IMR-90 (cell line): Measurements from ENCODE around the gene SLC38A4. TPM values are rescaled to one million over a fixed set of nuclear protein-coding genes. Genes with fewer than 3 reads are reported as not detected.

Source experiments
- ATAC-seq: fragments of 200-7000 bp; cut with Tn5 transposase; 2 replicates; pipeline ENCODE4 v1.9.1; 2020; ENCODE audit warnings: low read depth, mild to moderate bottlenecking, moderate library complexity
- BruUV-seq: library from RNA; stranded (reverse); fragments of 400-500 nt; replicated peaks from 2 replicates; lab custom pipeline; 2021; lab: Mats Ljungman, UMichigan
- CTCF ChIA-PET: fragments of 300-600 bp; formaldehyde crosslinking; extraction: SDS; loops from one replicate; lab custom pipeline; 2021; ENCODE audit warnings: antibody characterized with exemption; lab: Yijun Ruan, JAX
- POLR2A ChIA-PET: fragments of 300-600 bp; sonication (Branson Sonifier 250); formaldehyde crosslinking; loops from one replicate; lab custom pipeline; 2022; ENCODE audit warnings: antibody characterized with exemption; ENCODE audit not compliant: unreplicated experiment; lab: Charles Lee
- DNase-seq: peaks from one replicate; pipeline ENCODE4 v3.0.0; 2013
- H2AFZ ChIP-seq: replicated peaks from 2 replicates; pipeline ENCODE3; 2013; ENCODE audit warnings: low read length, mild to moderate bottlenecking; ENCODE audit not compliant: poor library complexity
- H2AK5ac ChIP-seq: 2 replicates; pipeline ENCODE4 v1.6.1; 2013; ENCODE audit warnings: low read depth, low read length, inconsistent platforms
- H2AK9ac ChIP-seq: replicated peaks from 2 replicates; pipeline ENCODE3; 2013; ENCODE audit warnings: mild to moderate bottlenecking, low read depth, low read length, moderate library complexity; ENCODE audit not compliant: poor library complexity
- H2BK120ac ChIP-seq: 2 replicates; pipeline ENCODE4 v1.6.1; 2013; ENCODE audit warnings: low read depth, low read length, inconsistent platforms
- H2BK15ac ChIP-seq: 3 replicates; pipeline ENCODE4 v1.6.1; 2013; ENCODE audit warnings: low read depth, low read length, inconsistent platforms
- H2BK20ac ChIP-seq: 2 replicates; pipeline ENCODE4 v1.6.1; 2013; ENCODE audit warnings: low read depth, mild to moderate bottlenecking, inconsistent platforms, low read length, moderate library complexity
- H2BK5ac ChIP-seq: 2 replicates; pipeline ENCODE4 v1.6.1; 2013; ENCODE audit warnings: mild to moderate bottlenecking, low read depth, low read length, inconsistent platforms; ENCODE audit not compliant: poor library complexity, severe bottlenecking
- H3K14ac ChIP-seq: replicated peaks from 2 replicates; pipeline ENCODE4 v1.6.1; 2013; ENCODE audit warnings: low read depth, low read length, inconsistent platforms
- H3K18ac ChIP-seq: 2 replicates; pipeline ENCODE4 v1.6.1; 2013; ENCODE audit warnings: low read depth, low read length, control low read depth
- H3K23ac ChIP-seq: 2 replicates; pipeline ENCODE4 v1.6.1; 2013; ENCODE audit warnings: low read depth, low read length, inconsistent platforms
- H3K27ac ChIP-seq: 2 replicates; pipeline ENCODE4 v1.5.1; 2013; ENCODE audit warnings: mild to moderate bottlenecking, control low read depth, low read length; ENCODE audit not compliant: insufficient read depth
- H3K27me3 ChIP-seq: 2 replicates; pipeline ENCODE4 v1.6.1; 2013; ENCODE audit warnings: low read length; ENCODE audit not compliant: control insufficient read depth, insufficient read depth
- H3K36me3 ChIP-seq: 2 replicates; pipeline ENCODE4 v1.6.1; 2013; ENCODE audit warnings: low read length, mixed read lengths; ENCODE audit not compliant: control insufficient read depth, insufficient read depth
- H3K4ac ChIP-seq: 2 replicates; pipeline ENCODE4 v1.6.1; 2013; ENCODE audit warnings: low read depth, low read length, inconsistent platforms
- H3K4me1 ChIP-seq: 2 replicates; pipeline ENCODE4 v1.6.1; 2013; ENCODE audit warnings: low read length, mixed read lengths; ENCODE audit not compliant: control insufficient read depth, insufficient read depth
- H3K4me2 ChIP-seq: 2 replicates; pipeline ENCODE4 v1.6.1; 2013; ENCODE audit warnings: low read depth, mild to moderate bottlenecking, control low read depth, low read length, moderate library complexity
- H3K4me3 ChIP-seq: 2 replicates; pipeline ENCODE4 v1.5.1; 2013; ENCODE audit warnings: low read depth, mild to moderate bottlenecking, control low read depth, low read length, moderate library complexity; ENCODE audit not compliant: insufficient read depth
- H3K56ac ChIP-seq: 2 replicates; pipeline ENCODE4 v1.6.1; 2013; ENCODE audit warnings: low read length, inconsistent platforms; ENCODE audit not compliant: insufficient read depth; ENCODE audit errors: extremely low read depth
- H3K79me1 ChIP-seq, 2 experiments: 2 replicates each; pipeline ENCODE4 v1.6.1; 2013; ENCODE audit warnings: low read length in 2 of 2, inconsistent platforms in 1 of 2, low read depth in 1 of 2
- H3K9ac ChIP-seq: 2 replicates; pipeline ENCODE4 v1.6.1; 2013; ENCODE audit warnings: low read depth, low read length, control low read depth
- H3K9me1 ChIP-seq: 2 replicates; pipeline ENCODE4 v1.6.1; 2013; ENCODE audit warnings: low read length, inconsistent platforms; ENCODE audit not compliant: insufficient read depth
- H3K9me3 ChIP-seq: 2 replicates; pipeline ENCODE4 v1.6.1; 2013; ENCODE audit warnings: low read length; ENCODE audit not compliant: control insufficient read depth, insufficient read depth
- H4K20me1 ChIP-seq: 2 replicates; pipeline ENCODE4 v1.6.1; 2013; ENCODE audit warnings: low read length, inconsistent platforms; ENCODE audit not compliant: insufficient read depth
- H4K5ac ChIP-seq: 2 replicates; pipeline ENCODE4 v1.6.1; 2013; ENCODE audit warnings: mild to moderate bottlenecking, low read depth, low read length, control low read depth
- H4K8ac ChIP-seq, 2 experiments: 2 replicates each; pipeline ENCODE4 v1.6.1; 2013; ENCODE audit warnings: low read depth in 2 of 2, low read length in 2 of 2, control low read depth in 1 of 2, inconsistent platforms in 1 of 2
- H4K91ac ChIP-seq: 2 replicates; pipeline ENCODE4 v1.6.1; 2013; ENCODE audit warnings: low read depth, low read length, inconsistent platforms; ENCODE audit not compliant: insufficient read depth
- BHLHE40 ChIP-seq: fragments of 150-350 bp; IDR thresholded peaks from 2 replicates; pipeline ENCODE4 v1.6.1; 2016; ENCODE audit warnings: mild to moderate bottlenecking, low read depth, low read length
- CEBPB ChIP-seq: IDR thresholded peaks from 2 replicates; pipeline ENCODE4 v1.6.1; 2012; ENCODE audit warnings: low read depth, low read length, improper control_type of control experiment
- CHD1 ChIP-seq: IDR thresholded peaks from 2 replicates; pipeline ENCODE4 v1.6.1; 2012; ENCODE audit warnings: low read depth, low read length, improper control_type of control experiment
- CTCF ChIP-seq: conservative IDR thresholded peaks from 2 replicates; pipeline ENCODE4 v1.5.1; 2012; ENCODE audit warnings: mild to moderate bottlenecking, low read depth, low read length, improper control_type of control experiment
- MAFK ChIP-seq: IDR thresholded peaks from 2 replicates; pipeline ENCODE4 v1.6.1; 2012; ENCODE audit warnings: low read depth, low read length, improper control_type of control experiment
- MAZ ChIP-seq: IDR thresholded peaks from 2 replicates; pipeline ENCODE4 v1.6.1; 2012; ENCODE audit warnings: low read depth, mild to moderate bottlenecking, low read length, improper control_type of control experiment, moderate library complexity, borderline replicate concordance
- NFE2L2 ChIP-seq: fragments of 150-350 bp; IDR thresholded peaks from 2 replicates; pipeline ENCODE4 v1.6.1; 2016; ENCODE audit warnings: low read depth, mild to moderate bottlenecking, low read length
- POLR2A ChIP-seq: IDR thresholded peaks from 2 replicates; pipeline ENCODE4 v1.6.1; 2012; ENCODE audit warnings: mild to moderate bottlenecking, low read depth, low read length
- RAD21 ChIP-seq: IDR thresholded peaks from 2 replicates; pipeline ENCODE4 v1.6.1; 2012; ENCODE audit warnings: low read length, improper control_type of control experiment
- RCOR1 ChIP-seq: IDR thresholded peaks from 2 replicates; pipeline ENCODE4 v1.6.1; 2012; ENCODE audit warnings: mild to moderate bottlenecking, low read length, improper control_type of control experiment; ENCODE audit not compliant: insufficient replicate concordance
- RFX5 ChIP-seq: IDR thresholded peaks from 2 replicates; pipeline ENCODE4 v1.8.0; 2012; ENCODE audit warnings: low read depth, mild to moderate bottlenecking, low read length, moderate library complexity
- dilution Hi-C: fragments of 300-500 bp; cut with HindIII; formaldehyde crosslinking; loops from one replicate; pipeline ENCODE4 v1.14.3; 2018; ENCODE audit warnings: low sequenced_read_pairs; ENCODE audit not compliant: unreplicated experiment
- in situ Hi-C: fragments of 300-500 bp; cut with MboI; formaldehyde crosslinking; loops from 3 replicates; pipeline ENCODE4 v1.14.3; 2019; ENCODE audit warnings: low sequenced_read_pairs, inconsistent platforms, mixed read lengths
- intact Hi-C: fragments of 100-400 bp; cut with micrococcal nuclease; formaldehyde crosslinking; loops from 2 replicates; pipeline ENCODE4 v1.10.0; 2022
- polyA plus RNA-seq, 3 experiments: library from polyadenylated mRNA; depleted of rRNA; stranded (reverse); fragments of >200 nt; gene quantifications; 2 replicates each; pipeline ENCODE4 v1.2.3, GENCODE V29; 2012; ENCODE audit warnings: low replicate concordance in 1 of 3
- total RNA-seq: library from RNA; depleted of rRNA; stranded (reverse); fragments of >200 nt; gene quantifications from 2 replicates; pipeline ENCODE4 v1.2.3, GENCODE V29; 2012
- TF ChIP-seq, protein P1 (sequence below): fragments of 150-350 bp; IDR thresholded peaks from 2 replicates; pipeline ENCODE4 v1.6.1; 2017; ENCODE audit warnings: mild to moderate bottlenecking, antibody characterized with exemption, low read length, low read depth

The SLC38A4 gene
- total and polyA plus RNA-seq, 2 of the 4 experiments (the other 2 are of a cell fraction), result 2.3 to 2.7 TPM

DNA sequence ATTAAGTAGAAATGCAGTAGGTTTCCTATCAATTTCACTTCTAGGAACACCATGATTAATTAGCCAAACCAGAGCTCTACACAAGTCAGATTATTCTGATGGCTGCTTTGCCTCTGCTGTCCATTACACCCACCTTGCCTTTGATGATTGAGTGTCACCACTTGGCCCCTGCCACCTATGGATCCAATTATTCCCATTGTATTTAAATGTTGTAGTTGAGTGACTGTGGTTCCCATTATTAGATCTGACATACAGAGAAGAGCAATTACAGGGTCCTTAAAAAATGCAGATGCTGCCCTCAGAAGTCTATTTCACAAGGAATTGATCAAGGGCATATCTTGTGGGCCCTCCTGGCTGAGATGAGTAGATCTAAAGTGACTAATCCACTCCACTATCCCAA lies 39.5 kb upstream of the SLC38A4 start:
- H3K27me3 ChIP-seq, result no peaks in the 10 kb centered on the region
- dilution Hi-C loops, result no loop called here
- H3K4me3 ChIP-seq, result no peak overlapping the region
- H2AFZ ChIP-seq, result no peak overlapping the region
- H2AK9ac ChIP-seq, result no peak overlapping the region
- CTCF ChIA-PET, result no interaction called here
- intact Hi-C loops, result no loop called here
- H3K23ac ChIP-seq, result no peak overlapping the region
- H3K14ac ChIP-seq, result no peak overlapping the region
- TF ChIP-seq CTCF, result no peak
- TF ChIP-seq POLR2A, result no peak
- no peak for TF ChIP-seq NFE2L2
- no peak for TF ChIP-seq MAZ
- TF ChIP-seq, protein P1, sequence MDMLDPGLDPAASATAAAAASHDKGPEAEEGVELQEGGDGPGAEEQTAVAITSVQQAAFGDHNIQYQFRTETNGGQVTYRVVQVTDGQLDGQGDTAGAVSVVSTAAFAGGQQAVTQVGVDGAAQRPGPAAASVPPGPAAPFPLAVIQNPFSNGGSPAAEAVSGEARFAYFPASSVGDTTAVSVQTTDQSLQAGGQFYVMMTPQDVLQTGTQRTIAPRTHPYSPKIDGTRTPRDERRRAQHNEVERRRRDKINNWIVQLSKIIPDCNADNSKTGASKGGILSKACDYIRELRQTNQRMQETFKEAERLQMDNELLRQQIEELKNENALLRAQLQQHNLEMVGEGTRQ, result no peak
- no peak for TF ChIP-seq BHLHE40
- no peak for TF ChIP-seq CEBPB
- no peak for TF ChIP-seq RCOR1
- no peak for TF ChIP-seq RFX5
- no peak for TF ChIP-seq RAD21
- TF ChIP-seq MAFK, result no peak
- no peak for TF ChIP-seq CHD1
- no peak overlapping the region for H3K4ac ChIP-seq
- no peak overlapping the region for H3K18ac ChIP-seq
- no peak overlapping the region for H3K4me2 ChIP-seq
- peaks cover 8% of the 10 kb centered on the region for H3K9me3 ChIP-seq
- ATAC-seq (no peak), DNase-seq (no peak)
- BruUV-seq, result no TSS peak
- no peak overlapping the region for H2BK15ac ChIP-seq
- H3K79me1 ChIP-seq, result no peaks in the 10 kb centered on the region
- no peaks in the 10 kb centered on the region for H3K36me3 ChIP-seq
- no peak overlapping the region for H4K5ac ChIP-seq
- no peaks in the 10 kb centered on the region for H3K4me1 ChIP-seq
- in situ Hi-C loops, result no loop called here
- H3K9ac ChIP-seq, result no peak overlapping the region
- POLR2A ChIA-PET, result no interaction called here
- no peak overlapping the region for H3K27ac ChIP-seq
- no peak overlapping the region for H4K8ac ChIP-seq
- H3K56ac ChIP-seq, result no peak overlapping the region
- H2BK20ac ChIP-seq, result no peak overlapping the region
- H2BK120ac ChIP-seq, result no peak overlapping the region
- no peak overlapping the region for H2BK5ac ChIP-seq
- H4K91ac ChIP-seq, result no peak overlapping the region
- no peak overlapping the region for H2AK5ac ChIP-seq
- H4K20me1 ChIP-seq, result no peaks in the 10 kb centered on the region
- H3K9me1 ChIP-seq, result no peaks in the 10 kb centered on the region
